Mesendoderm (in vitro differentiated cells): ENCODE measurements around the gene BDP1.
"Not testable (repeated sequence)": the region's sequence is repeated elsewhere in the genome, so short reads cannot be mapped to it uniquely, and the experiment has no call there.

Experiments used
- DNase-seq: peaks from one replicate; pipeline ENCODE4 v3.0.0; 2013
- H2AK5ac ChIP-seq: 2 replicates; pipeline ENCODE4 v1.6.1; 2013; ENCODE audit warnings: low read length, inconsistent platforms
- H2BK120ac ChIP-seq: 2 replicates; pipeline ENCODE4 v1.6.1; 2013; ENCODE audit warnings: low read depth, mild to moderate bottlenecking, low read length, moderate library complexity, mixed read lengths
- H2BK15ac ChIP-seq: replicated peaks from 2 replicates; pipeline ENCODE4 v1.6.1; 2013; ENCODE audit warnings: low read depth, mild to moderate bottlenecking, moderate library complexity
- H2BK5ac ChIP-seq: 2 replicates; pipeline ENCODE4 v1.6.1; 2013; ENCODE audit warnings: low read length, inconsistent platforms
- H3K18ac ChIP-seq: 2 replicates; pipeline ENCODE4 v1.6.1; 2013; ENCODE audit warnings: mild to moderate bottlenecking, low read length, mixed read lengths
- H3K23ac ChIP-seq: one replicate; pipeline ENCODE4 v1.6.1; 2013; ENCODE audit warnings: low read length
- H3K27ac ChIP-seq: 2 replicates; pipeline ENCODE4 v1.5.1; 2013; ENCODE audit warnings: low read depth, mild to moderate bottlenecking, inconsistent platforms, low read length, moderate library complexity
- H3K27me3 ChIP-seq: 2 replicates; pipeline ENCODE4 v1.6.1; 2013; ENCODE audit warnings: low read length, control low read depth, mild to moderate bottlenecking, inconsistent platforms; ENCODE audit not compliant: insufficient read depth, poor library complexity
- H3K36me3 ChIP-seq: 2 replicates; pipeline ENCODE4 v1.6.1; 2013; ENCODE audit warnings: low read length, inconsistent platforms; ENCODE audit not compliant: control insufficient read depth, insufficient read depth
- H3K4ac ChIP-seq: one replicate; pipeline ENCODE4 v1.6.1; 2013; ENCODE audit warnings: low read depth, mild to moderate bottlenecking, low read length, moderate library complexity
- H3K4me1 ChIP-seq: 2 replicates; pipeline ENCODE4 v1.6.1; 2013; ENCODE audit warnings: low read depth, low read length, inconsistent platforms; ENCODE audit not compliant: control insufficient read depth
- H3K4me2 ChIP-seq: 2 replicates; pipeline ENCODE4 v1.6.1; 2013; ENCODE audit warnings: low read length
- H3K4me3 ChIP-seq: 2 replicates; pipeline ENCODE4 v1.5.1; 2013; ENCODE audit warnings: mild to moderate bottlenecking, low read length
- H3K56ac ChIP-seq: one replicate; pipeline ENCODE4 v1.6.1; 2013; ENCODE audit warnings: low read length
- H3K79me1 ChIP-seq: 2 replicates; pipeline ENCODE4 v1.6.1; 2013; ENCODE audit warnings: low read length, inconsistent platforms
- H3K79me2 ChIP-seq: 2 replicates; pipeline ENCODE4 v1.6.1; 2013; ENCODE audit warnings: mild to moderate bottlenecking, low read length; ENCODE audit not compliant: control insufficient read depth, insufficient read depth
- H3K9ac ChIP-seq: 2 replicates; pipeline ENCODE4 v1.6.1; 2013; ENCODE audit warnings: low read length, inconsistent platforms
- H4K5ac ChIP-seq: one replicate; pipeline ENCODE4 v1.6.1; 2013; ENCODE audit warnings: low read length
- H4K8ac ChIP-seq: one replicate; pipeline ENCODE4 v1.6.1; 2013; ENCODE audit warnings: low read depth, mild to moderate bottlenecking, control low read depth, low read length, moderate library complexity
- WGBS: extraction: QIAGEN DNeasy Blood & Tissue Kit; methylation state at CpG from one replicate; pipeline ENCODE4 v1.1.7; 2013; ENCODE audit warnings: low lambda C conversion rate, missing lambda C conversion rate; ENCODE audit not compliant: insufficient coverage; ENCODE audit errors: extremely low coverage; 5-methylcytosine and 5-hydroxymethylcytosine counted together

BDP1 gene

GRCh38 chr5:71498756-71499155 lies 43.3 kb downstream of the BDP1 start:
- not testable (repeated sequence) for H2AK5ac ChIP-seq, H3K9ac ChIP-seq, H3K4me2 ChIP-seq, H2BK5ac ChIP-seq, H3K4ac ChIP-seq, H3K79me2 ChIP-seq, H4K8ac ChIP-seq, H2BK15ac ChIP-seq, H3K36me3 ChIP-seq, H3K4me1 ChIP-seq, H3K18ac ChIP-seq, H3K56ac ChIP-seq, H3K27ac ChIP-seq, H3K27me3 ChIP-seq, H3K23ac ChIP-seq, H4K5ac ChIP-seq, H3K79me1 ChIP-seq, DNase-seq, H3K4me3 ChIP-seq, H2BK120ac ChIP-seq
- WGBS, result no CpG with 5 or more reads among the region's 9 CpGs

- Histone ChIP-seq H3K4ac (no peak overlapping the region), H3K4me2 (no peak overlapping the region), H4K8ac (no peak overlapping the region), H3K4me3 (no peak overlapping the region), H3K4me1 (no peaks in the 10 kb centered on the region), H2BK120ac (no peak overlapping the region), H3K23ac (no peak overlapping the region), H3K27ac (no peak overlapping the region), H2BK5ac (no peak overlapping the region), H3K36me3 (peaks cover 4% of the 10 kb centered on the region), H2BK15ac (no peak overlapping the region), H3K9ac (no peak overlapping the region), H4K5ac (no peak overlapping the region), H2AK5ac (no peak overlapping the region), H3K79me2 (no peaks in the 10 kb centered on the region), H3K18ac (no peak overlapping the region), H3K27me3 (no peaks in the 10 kb centered on the region), H3K79me1 (no peaks in the 10 kb centered on the region), H3K56ac (no peak overlapping the region)
- no peak for DNase-seq
- WGBS, result no CpG with 5 or more reads among the region's 2 CpGs
These were observed 48.1 kb downstream of the BDP1 start for GRCh38 chr5:71503536-71503935.

GRCh38 chr5:71522151-71522550 lies 66.7 kb downstream of the BDP1 start:
- no peaks in the 10 kb centered on the region for H3K27me3 ChIP-seq
- no peak overlapping the region for H4K5ac ChIP-seq
- whole genome bisulfite sequencing, result no CpG with 5 or more reads among the region's 1 CpG
- DNase-seq, result no peak
- H3K4me2 ChIP-seq, result no peak overlapping the region
- no peaks in the 10 kb centered on the region for H3K36me3 ChIP-seq
- H3K27ac ChIP-seq, result no peak overlapping the region
- H2AK5ac ChIP-seq, result no peak overlapping the region
- no peaks in the 10 kb centered on the region for H3K4me1 ChIP-seq
- no peak overlapping the region for H3K9ac ChIP-seq
- H2BK120ac ChIP-seq, result no peak overlapping the region
- H2BK15ac ChIP-seq, result no peak overlapping the region
- no peak overlapping the region for H2BK5ac ChIP-seq
- no peak overlapping the region for H3K18ac ChIP-seq
- no peak overlapping the region for H3K56ac ChIP-seq
- no peak overlapping the region for H3K4me3 ChIP-seq
- H3K23ac ChIP-seq, result no peak overlapping the region
- H3K79me1 ChIP-seq, result no peaks in the 10 kb centered on the region
- H3K79me2 ChIP-seq, result no peaks in the 10 kb centered on the region
- no peak overlapping the region for H4K8ac ChIP-seq
- no peak overlapping the region for H3K4ac ChIP-seq

GRCh38 chr5:71525611-71526010 lies 70.2 kb downstream of the BDP1 start:
- H3K56ac ChIP-seq, H2AK5ac ChIP-seq, H3K27me3 ChIP-seq, H4K8ac ChIP-seq, H3K4me3 ChIP-seq, DNase-seq, H4K5ac ChIP-seq, H3K27ac ChIP-seq, H3K36me3 ChIP-seq, H3K4me1 ChIP-seq, H3K79me2 ChIP-seq, H3K9ac ChIP-seq, H3K18ac ChIP-seq, H2BK15ac ChIP-seq, H3K79me1 ChIP-seq, H3K4me2 ChIP-seq, H2BK5ac ChIP-seq, H2BK120ac ChIP-seq, H3K4ac ChIP-seq, H3K23ac ChIP-seq: not testable (repeated sequence)
- WGBS, result no CpG with 5 or more reads among the region's 26 CpGs

- Histone ChIP-seq H3K27ac (no peak overlapping the region), H3K36me3 (no peaks in the 10 kb centered on the region)
- no CpG with 5 or more reads among the region's 3 CpGs for WGBS
These were observed 72.8 kb downstream of the BDP1 start for GRCh38 chr5:71528206-71528605.

GRCh38 chr5:71529682-71530081 lies 74.2 kb downstream of the BDP1 start:
- Histone ChIP-seq H2BK5ac (no peak overlapping the region), H4K5ac (no peak overlapping the region), H3K18ac (no peak overlapping the region), H3K4me1 (no peaks in the 10 kb centered on the region), H2BK120ac (no peak overlapping the region), H3K36me3 (no peaks in the 10 kb centered on the region), H3K27me3 (no peaks in the 10 kb centered on the region), H4K8ac (no peak overlapping the region), H3K4me2 (no peak overlapping the region), H3K9ac (no peak overlapping the region), H3K4ac (no peak overlapping the region), H3K79me1 (no peaks in the 10 kb centered on the region), H3K79me2 (no peaks in the 10 kb centered on the region), H3K4me3 (no peak overlapping the region), H2BK15ac (no peak overlapping the region), H3K27ac (no peak overlapping the region), H2AK5ac (no peak overlapping the region), H3K56ac (no peak overlapping the region), H3K23ac (no peak overlapping the region)
- no peak for DNase-seq
- no CpG with 5 or more reads among the region's 1 CpG for WGBS

More at GRCh38 chr5:71528206-71528605, 72.8 kb downstream of the BDP1 start:
- H3K56ac ChIP-seq, result no peak overlapping the region
- H3K4ac ChIP-seq, result no peak overlapping the region
- H3K18ac ChIP-seq, result no peak overlapping the region
- no peak overlapping the region for H3K23ac ChIP-seq
- H4K8ac ChIP-seq, result no peak overlapping the region
- H2BK5ac ChIP-seq, result no peak overlapping the region
- no peak overlapping the region for H2BK15ac ChIP-seq
- H3K79me1 ChIP-seq, result no peaks in the 10 kb centered on the region
- DNase-seq, result no peak
- H3K4me1 ChIP-seq, result no peaks in the 10 kb centered on the region
- no peak overlapping the region for H3K4me2 ChIP-seq
- no peak overlapping the region for H2BK120ac ChIP-seq
- H4K5ac ChIP-seq, result no peak overlapping the region
- H3K4me3 ChIP-seq, result no peak overlapping the region
- no peaks in the 10 kb centered on the region for H3K27me3 ChIP-seq
- H3K79me2 ChIP-seq, result no peaks in the 10 kb centered on the region
- no peak overlapping the region for H3K9ac ChIP-seq
- H2AK5ac ChIP-seq, result no peak overlapping the region
